ENCODE results near the gene WRAP73.
A peak's percentile ranks its signal among the peaks of the same experiment; 100 is the strongest.

WRAP73 gene

GRCh38 chr1:3649342-3650247 lies at the start of gene WRAP73:
Gene WRAP73, minus strand, starts transcription at chr1:3650103. Its CDS starts 104 bp downstream, at chr1:3649999.
- DNase-seq (ENCODE audit: low read depth), result peak; percentile 93
- H3K4me3 ChIP-seq (ENCODE audit: low read depth, low read length), result peak within 1 kb of the TSS; percentile 83
- TF ChIP-seq, protein P1, sequence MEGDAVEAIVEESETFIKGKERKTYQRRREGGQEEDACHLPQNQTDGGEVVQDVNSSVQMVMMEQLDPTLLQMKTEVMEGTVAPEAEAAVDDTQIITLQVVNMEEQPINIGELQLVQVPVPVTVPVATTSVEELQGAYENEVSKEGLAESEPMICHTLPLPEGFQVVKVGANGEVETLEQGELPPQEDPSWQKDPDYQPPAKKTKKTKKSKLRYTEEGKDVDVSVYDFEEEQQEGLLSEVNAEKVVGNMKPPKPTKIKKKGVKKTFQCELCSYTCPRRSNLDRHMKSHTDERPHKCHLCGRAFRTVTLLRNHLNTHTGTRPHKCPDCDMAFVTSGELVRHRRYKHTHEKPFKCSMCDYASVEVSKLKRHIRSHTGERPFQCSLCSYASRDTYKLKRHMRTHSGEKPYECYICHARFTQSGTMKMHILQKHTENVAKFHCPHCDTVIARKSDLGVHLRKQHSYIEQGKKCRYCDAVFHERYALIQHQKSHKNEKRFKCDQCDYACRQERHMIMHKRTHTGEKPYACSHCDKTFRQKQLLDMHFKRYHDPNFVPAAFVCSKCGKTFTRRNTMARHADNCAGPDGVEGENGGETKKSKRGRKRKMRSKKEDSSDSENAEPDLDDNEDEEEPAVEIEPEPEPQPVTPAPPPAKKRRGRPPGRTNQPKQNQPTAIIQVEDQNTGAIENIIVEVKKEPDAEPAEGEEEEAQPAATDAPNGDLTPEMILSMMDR (conservative IDR thresholded peaks at IDR 0.05; ENCODE audit: low read depth, low read length), result no peak

DNA sequence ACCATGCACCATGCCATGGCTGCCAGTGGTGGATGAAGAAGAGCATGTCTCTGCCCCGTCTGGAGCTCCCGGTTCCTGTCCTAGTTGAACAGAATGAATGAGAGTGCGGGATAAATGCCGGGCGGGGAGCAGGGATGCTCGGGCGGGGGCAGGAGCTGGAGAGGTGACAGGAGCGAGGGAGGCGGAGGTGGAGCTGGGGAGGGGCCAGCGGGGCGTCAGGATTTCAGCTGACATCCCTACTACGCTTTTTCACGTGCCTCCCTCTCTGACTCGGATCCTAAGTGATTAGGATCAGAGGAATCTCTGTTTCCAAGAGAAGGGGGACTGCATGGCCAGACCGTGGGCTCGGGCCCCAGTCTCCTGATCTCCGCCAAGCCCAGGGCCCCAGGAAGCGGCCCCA lies 49.7 kb upstream of the WRAP73 start:
- H3K4me3 ChIP-seq (ENCODE audit: low read depth, low read length), result no peak overlapping the region
- TF ChIP-seq, protein P1 (conservative IDR thresholded peaks at IDR 0.05; ENCODE audit: low read depth, low read length), result no peak

GRCh38 chr1:3698660-3699408 lies 48.9 kb upstream of the WRAP73 start:
- H3K4me3 ChIP-seq (ENCODE audit: low read depth, low read length), result no peak overlapping the region
- TF ChIP-seq, protein P1 (conservative IDR thresholded peaks at IDR 0.05; ENCODE audit: low read depth, low read length), result no peak
- no peak for DNase-seq (ENCODE audit: low read depth)

More for the DNA sequence above, 49.7 kb upstream of the WRAP73 start:
- no peak for DNase-seq (ENCODE audit: low read depth)

DNA sequence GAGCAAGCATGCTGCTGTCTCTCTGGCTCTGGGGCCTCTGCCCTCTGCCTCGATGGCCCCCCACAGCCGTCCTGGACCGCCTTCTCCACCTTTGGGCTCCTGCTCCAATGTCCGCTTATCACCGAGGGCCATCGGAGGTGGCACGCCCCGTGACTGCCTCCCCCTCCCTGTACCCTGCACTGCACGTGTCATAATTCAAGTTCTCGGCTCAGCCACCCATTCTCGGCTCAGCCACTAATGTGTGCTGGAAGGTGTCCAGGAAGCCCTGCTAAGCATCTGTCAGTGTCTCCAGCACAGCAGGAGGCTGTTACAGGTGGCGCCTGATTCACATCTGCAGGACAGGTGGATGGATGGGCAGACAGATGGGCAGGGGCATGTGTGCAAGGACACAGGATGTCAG lies 47.9 kb upstream of the WRAP73 start:
- TF ChIP-seq, protein P1 (conservative IDR thresholded peaks at IDR 0.05; ENCODE audit: low read depth, low read length), result no peak
- DNase-seq (ENCODE audit: low read depth), result no peak

GRCh38 chr1:3697104-3697503 lies 47.2 kb upstream of the WRAP73 start:
- H3K4me3 ChIP-seq (ENCODE audit: low read depth, low read length), result no peak overlapping the region
- TF ChIP-seq, protein P1 (conservative IDR thresholded peaks at IDR 0.05; ENCODE audit: low read depth, low read length), result no peak
- DNase-seq (ENCODE audit: low read depth), result no peak

More for the DNA sequence above, 47.9 kb upstream of the WRAP73 start:
- H3K4me3 ChIP-seq (ENCODE audit: low read depth, low read length), result no peak overlapping the region

- H3K4me3 ChIP-seq (ENCODE audit: low read depth, low read length), result no peak overlapping the region
- DNase-seq (ENCODE audit: low read depth), result no peak
- TF ChIP-seq, protein P1 (conservative IDR thresholded peaks at IDR 0.05; ENCODE audit: low read depth, low read length), result no peak
These were observed 46.8 kb upstream of the WRAP73 start for GRCh38 chr1:3696689-3697088.

Measured in choroid plexus epithelial cell (primary cell).